ENCODE results near the gene TFAP2E.

DNA sequence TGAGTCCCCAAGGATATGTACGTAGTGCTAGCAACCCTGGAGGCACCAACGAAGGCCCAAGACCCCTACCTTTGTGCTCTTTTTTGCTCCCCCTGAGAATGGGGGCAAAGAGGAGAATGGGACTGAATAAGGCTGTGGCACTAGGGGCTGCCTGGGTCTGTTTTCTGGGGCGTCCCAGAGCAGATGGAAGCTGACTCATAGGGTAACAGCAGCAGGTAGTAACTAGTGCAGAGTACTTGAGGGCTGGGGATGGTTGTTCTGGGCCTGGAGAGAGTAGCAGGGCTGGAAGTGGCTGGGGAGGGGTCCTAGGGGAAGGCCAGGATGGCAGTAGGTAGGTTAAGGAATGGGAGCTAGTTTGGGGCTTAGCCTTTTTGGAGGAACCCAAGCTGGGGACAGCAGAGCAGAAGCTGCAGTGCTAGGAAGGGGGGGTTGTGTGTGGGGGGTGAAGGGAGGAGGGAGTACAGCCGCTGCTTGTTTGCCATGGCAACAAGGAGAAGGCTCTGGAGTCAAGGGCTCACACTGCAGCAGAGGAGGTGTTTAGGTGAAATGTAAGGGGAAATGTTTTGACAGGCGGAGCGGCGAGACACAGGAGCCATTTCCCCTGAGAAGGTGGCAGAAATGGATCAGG is 13.7 kb upstream of the TFAP2E start:
- TF ChIP-seq EZH2 (IDR thresholded peaks at IDR 0.05; ENCODE audit: insufficient read depth, low read length) = no peak
- TF ChIP-seq, protein P1, sequence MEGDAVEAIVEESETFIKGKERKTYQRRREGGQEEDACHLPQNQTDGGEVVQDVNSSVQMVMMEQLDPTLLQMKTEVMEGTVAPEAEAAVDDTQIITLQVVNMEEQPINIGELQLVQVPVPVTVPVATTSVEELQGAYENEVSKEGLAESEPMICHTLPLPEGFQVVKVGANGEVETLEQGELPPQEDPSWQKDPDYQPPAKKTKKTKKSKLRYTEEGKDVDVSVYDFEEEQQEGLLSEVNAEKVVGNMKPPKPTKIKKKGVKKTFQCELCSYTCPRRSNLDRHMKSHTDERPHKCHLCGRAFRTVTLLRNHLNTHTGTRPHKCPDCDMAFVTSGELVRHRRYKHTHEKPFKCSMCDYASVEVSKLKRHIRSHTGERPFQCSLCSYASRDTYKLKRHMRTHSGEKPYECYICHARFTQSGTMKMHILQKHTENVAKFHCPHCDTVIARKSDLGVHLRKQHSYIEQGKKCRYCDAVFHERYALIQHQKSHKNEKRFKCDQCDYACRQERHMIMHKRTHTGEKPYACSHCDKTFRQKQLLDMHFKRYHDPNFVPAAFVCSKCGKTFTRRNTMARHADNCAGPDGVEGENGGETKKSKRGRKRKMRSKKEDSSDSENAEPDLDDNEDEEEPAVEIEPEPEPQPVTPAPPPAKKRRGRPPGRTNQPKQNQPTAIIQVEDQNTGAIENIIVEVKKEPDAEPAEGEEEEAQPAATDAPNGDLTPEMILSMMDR (IDR thresholded peaks at IDR 0.05; ENCODE audit: insufficient read depth, low read depth, low read length) = no peak
